ENCODE data around the gene TPRG1L. TPM values are rescaled to one million over a fixed set of nuclear protein-coding genes. Genes with fewer than 3 reads are reported as not detected.
"Not testable (repeated sequence)": the region's sequence is repeated elsewhere in the genome, so short reads cannot be mapped to it uniquely, and the experiment has no call there.

Gene TPRG1L
- total RNA-seq (2022) (21.9 and 29.7 TPM in 2 replicates), Bru-seq, nascent RNA (percentile 63 among the genes with signal in this experiment), BruChase-seq, experiment 1, labeled RNA remaining after a 6-hour chase (percentile 94 among the genes with signal in this experiment), BruChase-seq, experiment 2, labeled RNA remaining after a 2-hour chase (percentile 85 among the genes with signal in this experiment)
- long read RNA-seq, transcript TPRG1L-202 (5 exons, 2,414 nt): major isoform, 82 of 103 reads
- long read RNA-seq, partial matches to known transcripts: 18 of 103 reads
- long read RNA-seq, other reads (novel, unspliced or antisense): 3 of 103 reads

- BruUV-seq (replicated peaks): no TSS peak
- DNase-seq (ENCODE audit: unreplicated experiment): peak; percentile 96
- Mint-ChIP-seq H3K27me3 (ENCODE audit: insufficient read depth, unreplicated experiment) (no peaks in the 10 kb centered on the region), H3K27ac (ENCODE audit: low read depth, unreplicated experiment) (peak within 1 kb of the TSS; percentile 87), H3K9me3 (ENCODE audit: unreplicated experiment) (no peaks in the 10 kb centered on the region), H3K4me1 (ENCODE audit: insufficient read depth, unreplicated experiment) (peaks cover 33% of the 10 kb centered on the region), H3K36me3 (ENCODE audit: insufficient read depth, unreplicated experiment) (peaks cover 29% of the 10 kb centered on the region), H3K4me3 (ENCODE audit: unreplicated experiment) (peak within 1 kb of the TSS; percentile 98)
- ChIA-PET CTCF (interaction anchor here (0.7 to 6.7 kb wide), 8 partner anchors 59 to 138 kb away, joined by 3 to 84 read pairs (median 4); no protein-coding TSS in a partner anchor), POLR2A (interaction anchor here (0.6 to 2.3 kb wide), 12 partner anchors 14 to 183 kb away, joined by 3 to 10 read pairs (median 4); partner anchors contain the start of gene WRAP73)
- TF ChIP-seq CTCF (IDR thresholded peaks at IDR 0.05; ENCODE audit: unreplicated experiment): no peak
- intact Hi-C loops (cut with micrococcal nuclease): loop anchor here (5.0 kb wide), 1 partner anchor 173 kb away; the partner anchor contains the start of gene LRRC47
These were observed at the start of gene TPRG1L for GRCh38 chr1:3624200-3625136. Gene TPRG1L, plus strand, starts transcription at chr1:3625015. Its CDS starts 58 bp downstream, at chr1:3625073.

GRCh38 chr1:3575515-3575914 lies 49.3 kb upstream of the TPRG1L start:
- H3K9me3 Mint-ChIP-seq (ENCODE audit: unreplicated experiment); BruUV-seq (replicated peaks); H3K27me3 Mint-ChIP-seq (ENCODE audit: insufficient read depth, unreplicated experiment); DNase-seq (ENCODE audit: unreplicated experiment); H3K4me3 Mint-ChIP-seq (ENCODE audit: unreplicated experiment); H3K4me1 Mint-ChIP-seq (ENCODE audit: insufficient read depth, unreplicated experiment); H3K36me3 Mint-ChIP-seq (ENCODE audit: insufficient read depth, unreplicated experiment); H3K27ac Mint-ChIP-seq (ENCODE audit: low read depth, unreplicated experiment); intact Hi-C loops (cut with micrococcal nuclease): not testable (repeated sequence)
- POLR2A ChIA-PET: interaction anchor here (0.6 kb wide), 1 partner anchor 17 kb away, joined by 3 read pairs; no protein-coding TSS in a partner anchor
- CTCF ChIA-PET: interaction anchor here (1.6 kb wide), 1 partner anchor 39 kb away, joined by 4 read pairs; no protein-coding TSS in a partner anchor

- TF ChIP-seq CTCF (IDR thresholded peaks at IDR 0.05; ENCODE audit: unreplicated experiment): no peak
- ChIA-PET POLR2A (interaction anchor here (0.6 to 0.8 kb wide), 2 partner anchors 17 to 91 kb away, joined by 3 read pairs; no protein-coding TSS in a partner anchor), CTCF (interaction anchor here (0.7 kb wide), 1 partner anchor 127 kb away, joined by 3 read pairs; no protein-coding TSS in a partner anchor)
- no peak overlapping the region for H3K27ac Mint-ChIP-seq (ENCODE audit: low read depth, unreplicated experiment)
- H3K4me1 Mint-ChIP-seq (ENCODE audit: insufficient read depth, unreplicated experiment): no peaks in the 10 kb centered on the region
- no TSS peak for BruUV-seq (replicated peaks)
- no peak for DNase-seq (ENCODE audit: unreplicated experiment)
- intact Hi-C loops (cut with micrococcal nuclease): no loop called here
- no peaks in the 10 kb centered on the region for H3K36me3 Mint-ChIP-seq (ENCODE audit: insufficient read depth, unreplicated experiment)
- H3K9me3 Mint-ChIP-seq (ENCODE audit: unreplicated experiment): no peaks in the 10 kb centered on the region
- H3K27me3 Mint-ChIP-seq (ENCODE audit: insufficient read depth, unreplicated experiment): no peaks in the 10 kb centered on the region
- H3K4me3 Mint-ChIP-seq (ENCODE audit: unreplicated experiment): no peak overlapping the region
These were observed 48.8 kb upstream of the TPRG1L start for GRCh38 chr1:3575993-3576392.

GRCh38 chr1:3577300-3577699 lies 47.5 kb upstream of the TPRG1L start:
- ChIA-PET POLR2A (no interaction called here), CTCF (interaction anchor here (0.7 to 1.0 kb wide), 6 partner anchors 11 to 1344 kb away, joined by 3 to 5 read pairs (median 4); no protein-coding TSS in a partner anchor)
- no TSS peak for BruUV-seq (replicated peaks)
- peaks cover 3% of the 10 kb centered on the region for H3K9me3 Mint-ChIP-seq (ENCODE audit: unreplicated experiment)
- DNase-seq (ENCODE audit: unreplicated experiment): no peak
- no peak overlapping the region for H3K27ac Mint-ChIP-seq (ENCODE audit: low read depth, unreplicated experiment)
- no peaks in the 10 kb centered on the region for H3K36me3 Mint-ChIP-seq (ENCODE audit: insufficient read depth, unreplicated experiment)
- no peak for TF ChIP-seq CTCF (IDR thresholded peaks at IDR 0.05; ENCODE audit: unreplicated experiment)
- no peaks in the 10 kb centered on the region for H3K4me1 Mint-ChIP-seq (ENCODE audit: insufficient read depth, unreplicated experiment)
- H3K4me3 Mint-ChIP-seq (ENCODE audit: unreplicated experiment): no peak overlapping the region
- no peaks in the 10 kb centered on the region for H3K27me3 Mint-ChIP-seq (ENCODE audit: insufficient read depth, unreplicated experiment)
- intact Hi-C loops (cut with micrococcal nuclease): no loop called here

All from MCF 10A (cell line).